Midbrain (tissue), 1 donor: ENCODE results near the gene ERBB4.

ENCODE experiments used
- DNase-seq: peaks from one replicate; lab custom pipeline; 2025; lab: John Stamatoyannopoulos, UW

Gene ERBB4

DNA sequence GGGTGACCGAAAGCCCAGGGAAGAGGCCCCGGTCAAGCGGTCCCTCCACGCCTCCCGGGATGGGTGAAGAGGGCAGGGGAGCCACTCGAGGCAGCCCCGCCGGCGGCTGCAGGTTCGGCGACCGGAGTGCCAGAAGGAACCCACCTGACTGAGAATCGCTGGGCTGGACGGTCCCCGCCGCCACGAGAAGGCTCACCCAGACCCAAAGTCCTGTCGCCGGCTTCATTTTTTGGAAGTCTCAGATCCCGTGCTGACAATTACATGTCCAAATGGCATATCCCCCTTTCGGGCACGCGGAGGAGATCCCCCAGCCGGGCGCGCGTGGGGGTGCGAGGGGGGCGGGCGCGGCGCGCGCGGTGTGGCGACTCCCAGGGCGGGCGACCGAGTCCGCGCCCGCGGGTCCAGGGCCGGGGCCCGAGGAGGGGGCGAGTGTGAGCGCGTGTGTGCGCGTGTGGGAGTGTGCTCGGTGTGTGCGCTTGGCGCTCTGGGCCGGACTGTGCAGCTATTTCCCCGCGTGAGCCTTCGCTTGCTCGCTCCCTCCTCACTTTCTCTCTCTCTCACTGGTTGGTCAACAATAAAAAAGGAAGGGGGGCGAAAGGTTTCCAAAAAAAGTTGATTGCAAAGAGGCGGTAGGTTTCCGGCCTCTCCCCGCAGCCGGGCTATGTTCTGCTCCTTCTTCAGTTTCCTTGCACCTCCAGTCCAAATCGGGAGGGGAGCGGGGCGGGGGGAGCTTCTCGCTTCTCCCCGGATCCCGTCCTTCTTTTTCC lies at the start of gene ERBB4:
ERBB4 (minus strand) TSS at position 498 of the 767 bp plus-strand sequence; CDS start at position 226, 272 bp downstream.
- DNase-seq: peak; percentile 46

DNA sequence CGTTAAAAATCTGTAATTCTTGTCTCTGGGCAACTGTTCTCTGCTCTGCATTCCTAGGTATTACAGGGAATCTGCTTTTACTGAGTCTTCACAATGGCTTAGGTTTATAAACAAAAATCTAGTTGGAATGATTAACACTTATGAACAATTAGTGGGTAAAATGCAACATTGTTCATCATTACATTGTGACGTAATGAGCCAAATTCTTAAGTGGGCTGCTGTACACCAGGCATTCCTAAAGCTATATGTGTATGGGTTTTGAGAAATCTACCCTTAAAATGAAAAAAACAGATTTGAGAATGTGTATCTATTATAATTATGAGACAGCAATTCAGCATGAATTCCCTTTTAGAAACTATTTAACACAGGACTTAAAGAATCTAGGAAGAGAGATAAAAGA lies 41.5 kb upstream of the ERBB4 start:
- DNase-seq: no peak

DNA sequence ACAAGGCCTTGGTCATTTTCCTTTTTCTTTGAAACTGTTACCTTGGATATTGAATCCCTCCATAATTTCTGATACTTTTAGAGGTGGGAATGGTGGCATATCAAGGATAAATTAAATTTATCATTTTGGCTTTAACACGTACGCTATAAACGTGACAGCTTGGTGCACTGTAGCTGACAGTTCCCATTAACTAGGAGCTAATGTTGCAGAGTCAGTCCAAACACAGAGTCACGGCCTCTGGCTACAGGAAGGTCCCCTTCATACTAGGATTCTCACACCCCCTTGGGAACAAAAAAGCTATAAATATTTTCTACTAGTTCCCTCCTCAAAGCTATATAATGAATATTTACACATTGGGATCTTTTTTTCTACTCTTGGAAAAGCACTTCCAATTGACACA lies 17.7 kb upstream of the ERBB4 start:
- DNase-seq: no peak

DNA sequence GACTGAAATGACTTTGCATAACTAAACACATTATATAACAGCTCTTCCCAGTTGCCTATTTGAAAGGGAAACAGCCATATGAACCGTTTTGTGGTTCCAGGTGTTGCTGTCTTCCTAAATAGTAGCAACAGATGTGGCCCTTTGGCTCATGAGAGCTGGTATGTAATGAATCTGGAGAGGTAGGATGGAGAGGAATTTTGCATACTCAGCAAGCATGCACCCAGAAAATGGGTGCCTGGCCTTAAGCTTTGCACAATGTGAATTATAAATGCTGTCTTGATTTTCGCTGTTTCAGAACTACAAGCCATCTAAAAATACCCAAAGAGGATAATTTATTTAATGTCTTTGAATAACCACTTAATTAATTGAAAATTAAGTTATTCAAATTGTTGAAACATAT lies 15.6 kb upstream of the ERBB4 start:
- no peak for DNase-seq

- DNase-seq: no peak
Observed at GRCh38 chr2:212549941-212550340, 11.3 kb upstream of the ERBB4 start.

DNA sequence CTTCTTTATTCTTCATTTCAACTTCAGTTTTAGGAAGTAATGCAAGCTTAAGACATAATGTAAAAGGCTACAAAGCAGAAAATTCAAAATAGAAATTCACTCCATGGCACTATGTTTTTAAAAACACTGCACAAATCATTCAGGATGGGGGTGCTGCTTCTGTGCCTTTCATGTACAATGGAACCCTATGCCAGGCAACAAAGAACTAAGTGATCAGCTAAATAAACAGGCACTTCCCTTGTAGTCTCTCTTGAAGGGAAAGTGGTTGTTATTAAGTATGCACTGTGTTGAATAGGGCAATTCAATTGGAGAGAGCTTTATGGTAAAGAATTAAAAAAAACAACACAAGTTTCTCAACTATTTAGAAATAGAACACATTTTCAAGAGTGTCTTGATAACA lies 10.9 kb upstream of the ERBB4 start:
- DNase-seq: peak; percentile 49

- DNase-seq: peak; percentile 73
Observed at GRCh38 chr2:212548455-212548819, 9.8 kb upstream of the ERBB4 start.

DNA sequence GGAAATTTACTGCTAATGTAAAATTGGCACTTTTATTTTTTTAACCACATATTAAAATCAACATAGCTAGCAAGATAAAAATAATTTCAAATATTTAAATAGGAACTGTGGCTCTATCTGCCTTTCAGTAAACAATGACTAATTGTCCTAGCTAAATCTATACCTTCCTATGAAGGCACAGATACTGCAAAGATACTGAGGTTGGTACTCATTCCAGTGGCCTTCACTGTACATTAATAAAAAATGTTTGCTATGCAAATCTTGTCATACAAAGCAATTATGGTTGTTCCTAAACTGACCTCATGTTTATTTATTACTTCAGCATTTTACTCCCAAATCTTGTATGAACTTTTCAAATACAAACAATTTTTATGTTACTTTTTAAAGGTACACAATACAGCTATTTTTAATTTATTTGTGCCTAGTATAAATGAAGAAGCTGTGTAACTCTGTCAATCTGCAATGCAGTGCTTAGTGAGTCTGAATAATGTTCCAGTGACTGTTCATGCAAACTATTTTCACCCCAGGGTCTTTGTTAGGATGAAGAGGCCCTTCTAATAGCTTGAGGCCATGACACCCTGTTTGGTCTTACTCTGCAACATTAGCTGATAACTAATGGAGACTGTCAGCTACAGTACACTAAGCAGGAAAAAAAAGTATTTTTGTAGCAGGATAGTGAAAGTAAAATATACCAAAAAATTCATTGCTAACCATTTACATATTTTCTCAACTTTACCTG lies 9.3 kb upstream of the ERBB4 start:
- no peak for DNase-seq

DNA sequence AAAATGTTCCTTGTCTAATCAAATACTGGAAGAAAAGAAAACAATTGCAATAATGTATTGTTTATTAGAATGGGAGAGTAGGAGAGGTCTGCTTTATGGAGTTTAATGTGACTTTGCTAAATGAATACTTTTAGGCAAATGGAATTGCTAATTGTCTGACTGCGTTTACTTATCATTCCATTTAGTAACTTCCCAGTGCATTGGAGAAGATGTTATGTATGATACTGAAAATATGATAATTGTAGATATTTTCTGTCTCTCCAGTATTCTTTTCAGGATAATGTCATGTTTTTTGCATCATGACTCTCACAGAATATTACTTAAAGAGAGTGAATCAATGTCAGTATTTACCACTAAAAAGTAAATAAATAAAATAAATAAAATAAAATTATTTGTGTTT lies 8.1 kb upstream of the ERBB4 start:
- DNase-seq: no peak

GRCh38 chr2:212540341-212540740 lies 1.7 kb upstream of the ERBB4 start:
- no peak for DNase-seq

DNA sequence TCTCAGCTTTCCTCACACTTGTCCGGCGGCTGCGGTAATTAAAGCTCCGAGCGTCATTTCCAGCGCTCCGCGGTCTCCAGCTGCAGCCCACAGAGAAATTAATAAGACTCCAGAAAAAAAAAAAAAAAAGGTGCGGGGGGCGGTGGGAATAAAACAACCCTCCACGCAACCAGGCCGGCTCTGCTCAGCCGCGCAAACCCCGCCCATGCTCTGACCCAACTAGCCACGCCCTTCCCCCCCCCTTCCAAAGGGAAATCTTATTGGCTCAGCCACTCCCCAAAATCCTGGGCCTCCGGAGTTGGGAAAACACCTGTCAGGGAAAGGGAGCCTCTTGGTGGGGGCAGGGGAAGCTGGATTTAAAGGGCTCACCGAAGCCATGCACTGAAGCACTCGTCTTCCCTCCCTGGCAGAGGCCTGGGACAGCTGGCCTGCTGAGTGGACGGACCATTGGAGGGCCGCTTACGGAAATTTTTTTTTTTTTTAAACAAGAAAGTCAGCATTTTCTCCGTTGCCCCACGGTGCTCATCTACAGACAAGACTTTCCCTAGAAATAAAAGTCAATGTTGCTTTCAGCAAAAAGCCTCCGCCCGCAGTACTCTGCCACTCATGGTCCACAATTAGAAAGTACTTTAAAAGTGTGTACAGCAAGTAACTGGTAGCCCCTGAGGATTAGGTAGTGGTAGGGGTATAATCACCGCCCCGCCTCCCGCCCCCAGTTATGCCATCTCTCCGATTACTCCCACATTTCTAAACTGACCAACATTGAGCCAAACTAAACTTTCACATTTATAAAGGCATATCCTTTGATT lies 674 bp upstream of the ERBB4 start:
- DNase-seq: peak; percentile 76

GRCh38 chr2:212537726-212538304 lies 787 bp downstream of the ERBB4 start:
- peak; percentile 66 for DNase-seq

- DNase-seq: peak; percentile 66
Observed at GRCh38 chr2:212536817-212537725, 1.5 kb downstream of the ERBB4 start.

DNA sequence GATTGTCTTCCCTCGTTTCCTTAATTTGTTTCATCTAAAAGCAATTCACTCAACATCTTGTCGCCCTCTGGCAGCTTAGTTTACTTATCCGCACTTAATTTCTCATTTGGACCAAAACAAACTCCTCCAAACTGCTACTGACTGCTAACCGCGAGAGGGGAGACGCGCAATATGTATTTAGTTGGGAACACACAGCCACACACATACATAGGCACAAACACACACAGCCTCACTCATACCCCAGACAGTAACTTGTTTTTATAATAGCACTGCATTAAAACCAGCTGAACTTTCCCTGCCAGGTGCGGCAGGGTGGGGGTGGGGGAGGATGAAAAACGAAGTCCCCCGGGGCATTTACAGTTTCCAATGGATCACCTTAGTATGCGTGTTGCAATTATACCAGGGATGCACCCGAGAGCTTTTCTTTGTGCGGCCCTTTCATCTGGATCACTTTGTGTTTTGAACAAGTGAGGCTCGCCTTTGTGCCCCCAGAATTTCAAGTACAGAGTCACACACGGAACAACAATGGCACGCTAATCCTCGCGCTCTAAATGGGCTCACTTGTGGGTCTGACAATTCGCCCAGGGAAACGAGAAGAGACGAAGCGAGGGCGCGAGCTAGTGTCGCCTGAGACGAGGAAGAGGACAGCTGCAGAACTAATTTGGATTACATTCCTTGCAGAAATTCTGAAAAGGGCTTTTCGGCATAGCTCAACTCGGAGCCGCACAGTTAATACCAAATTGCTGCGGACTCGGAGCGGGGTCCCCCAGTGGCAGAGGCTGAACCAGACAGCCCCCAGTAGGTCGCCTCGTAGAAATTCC lies 2.4 kb downstream of the ERBB4 start:
- peak; percentile 72 for DNase-seq

GRCh38 chr2:212534336-212534735 lies 4.3 kb downstream of the ERBB4 start:
- no peak for DNase-seq

DNA sequence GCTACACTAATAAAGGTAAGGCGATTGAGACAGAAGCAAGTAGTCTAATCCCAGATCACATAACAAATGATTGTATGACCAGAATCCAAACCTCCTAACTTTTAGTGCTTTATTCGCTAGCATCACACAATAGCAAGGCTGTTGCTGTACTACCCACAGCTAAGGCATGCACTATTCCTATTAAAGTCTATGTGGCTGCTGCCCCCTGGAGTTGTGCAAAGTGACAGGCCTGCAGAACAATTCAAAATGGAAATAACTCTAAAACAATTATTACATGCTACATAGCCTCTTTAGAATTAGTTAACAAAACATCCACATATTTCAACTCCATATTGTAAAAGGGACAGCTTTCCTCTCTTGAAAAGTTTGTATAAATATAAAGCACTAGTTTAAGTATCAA lies 6.0 kb downstream of the ERBB4 start:
- no peak for DNase-seq

DNA sequence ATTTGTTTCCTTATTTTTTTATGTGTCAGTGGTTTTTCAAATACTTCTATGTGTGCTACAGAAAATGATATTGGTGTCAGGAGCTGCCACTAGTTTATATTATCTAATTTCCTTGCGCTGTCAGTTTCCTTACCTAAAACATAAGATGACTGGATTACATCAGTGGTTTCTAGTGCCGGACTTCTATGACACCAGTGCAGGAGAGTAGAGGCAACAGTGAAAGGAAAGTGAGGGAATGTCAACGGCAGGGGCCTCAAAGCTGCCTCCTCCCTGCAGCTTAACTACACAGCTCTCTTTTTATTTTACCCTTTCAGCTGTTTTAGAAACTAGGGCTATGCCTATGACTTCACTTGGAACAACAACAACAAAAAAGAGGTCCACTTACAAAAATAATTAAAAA lies 6.5 kb downstream of the ERBB4 start:
- DNase-seq: no peak

DNA sequence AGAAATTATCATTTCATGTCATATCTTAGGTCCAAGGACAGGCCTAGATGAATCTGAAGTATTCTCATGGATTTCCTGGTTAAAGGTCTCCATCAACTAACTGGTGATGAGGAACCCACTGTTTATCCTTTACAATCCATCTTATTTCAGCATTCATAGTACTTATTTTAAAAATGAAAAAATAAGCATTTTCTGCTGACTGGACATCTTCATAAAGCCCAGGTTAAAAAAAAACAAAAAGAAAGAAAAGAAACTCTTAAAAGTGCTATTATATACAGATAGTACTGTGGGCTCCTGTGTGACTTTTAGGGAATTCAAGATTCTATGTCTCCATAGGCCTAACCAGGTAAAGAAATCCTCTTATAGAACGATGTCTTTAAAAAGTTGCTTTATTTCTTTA lies 7.1 kb downstream of the ERBB4 start:
- no peak for DNase-seq

- no peak for DNase-seq
Observed at GRCh38 chr2:212530991-212531390, 7.6 kb downstream of the ERBB4 start.

- no peak for DNase-seq
Observed at GRCh38 chr2:212530373-212530772, 8.2 kb downstream of the ERBB4 start.
